Cerebellar cortex (tissue), 1 donor: ENCODE data around the gene GNAO1.

Source experiments
- DNase-seq: peaks from one replicate; pipeline ENCODE4 v3.0.0-alpha.2; 2015; ENCODE audit warnings: low spot score

The GNAO1 gene

DNA sequence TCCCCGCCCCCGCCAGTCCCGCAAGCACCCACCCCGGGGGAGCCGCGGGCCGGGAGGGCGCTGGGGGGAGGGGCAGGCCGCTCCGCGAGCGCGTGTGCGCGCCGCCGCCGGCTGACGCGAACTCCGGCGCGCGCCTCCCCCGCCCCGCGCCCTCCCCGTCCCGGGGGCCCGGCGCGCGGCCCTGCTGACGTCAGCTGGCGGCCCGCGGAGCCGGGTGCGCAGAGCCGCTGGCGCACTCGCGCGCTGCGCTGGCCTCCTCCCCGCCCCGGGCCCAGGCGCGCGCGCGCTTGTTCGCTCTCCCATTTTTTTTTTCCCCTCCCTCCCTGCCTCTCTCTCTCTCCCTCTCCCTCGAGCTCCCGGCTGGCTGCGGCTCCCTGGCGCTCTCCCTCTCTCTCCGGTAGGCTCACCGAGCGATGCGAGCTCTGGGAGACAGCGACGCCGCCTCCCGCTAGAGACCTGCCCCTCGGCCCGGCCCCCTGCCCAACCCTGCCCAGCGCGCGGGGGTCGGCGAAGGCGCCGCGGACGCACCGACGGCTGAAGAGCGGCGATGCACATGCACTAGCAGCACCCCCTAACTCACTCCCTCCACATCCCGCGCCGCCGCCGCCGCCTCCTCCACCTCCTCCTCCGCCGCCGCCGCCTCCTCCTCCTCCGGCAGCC is at the start of gene GNAO1:
TSS of gene GNAO1 (plus strand) at position 334 of the 660 bp plus-strand sequence. CDS start 747 bp downstream, outside the sequence.
- DNase-seq, result peak; percentile 75

DNA sequence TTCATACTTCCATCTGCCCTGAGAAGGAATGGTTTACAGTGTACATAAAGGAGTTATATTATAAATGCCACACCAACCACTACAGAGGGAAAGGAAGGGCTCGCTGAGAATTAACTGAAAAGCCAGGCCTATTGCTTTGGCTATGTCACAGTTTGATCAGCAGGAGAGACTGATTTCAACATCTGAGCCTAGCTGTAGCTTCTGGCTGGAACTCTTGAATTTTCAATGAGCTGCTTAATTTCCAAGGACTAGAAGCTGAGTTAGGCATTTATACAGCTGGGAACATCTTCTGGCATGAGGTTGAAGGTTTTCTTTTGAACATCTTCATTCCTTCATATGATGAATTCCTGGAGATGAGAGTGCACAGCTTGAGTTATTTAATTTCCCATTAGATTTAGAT is 47.6 kb upstream of the GNAO1 start:
- no peak for DNase-seq

DNA sequence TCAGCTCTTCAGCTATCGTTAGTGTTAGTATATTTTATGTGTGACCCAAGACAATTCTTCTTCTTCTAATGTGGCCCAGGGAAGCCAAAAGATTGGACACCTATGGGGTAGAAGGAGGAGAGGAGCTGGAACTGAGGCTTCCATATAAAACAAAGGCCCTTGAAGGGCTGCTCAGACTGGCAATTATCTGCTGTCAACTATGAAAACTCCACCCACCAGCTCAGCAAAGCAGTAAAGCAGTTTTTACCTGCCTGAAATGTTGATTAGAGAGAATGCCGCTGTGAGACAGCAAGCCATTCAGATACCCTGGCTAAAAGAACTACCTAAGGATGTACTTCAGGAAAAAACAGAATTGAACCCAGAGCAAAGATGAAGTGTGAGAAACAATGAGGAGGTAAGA is 45.9 kb upstream of the GNAO1 start:
- no peak for DNase-seq

DNA sequence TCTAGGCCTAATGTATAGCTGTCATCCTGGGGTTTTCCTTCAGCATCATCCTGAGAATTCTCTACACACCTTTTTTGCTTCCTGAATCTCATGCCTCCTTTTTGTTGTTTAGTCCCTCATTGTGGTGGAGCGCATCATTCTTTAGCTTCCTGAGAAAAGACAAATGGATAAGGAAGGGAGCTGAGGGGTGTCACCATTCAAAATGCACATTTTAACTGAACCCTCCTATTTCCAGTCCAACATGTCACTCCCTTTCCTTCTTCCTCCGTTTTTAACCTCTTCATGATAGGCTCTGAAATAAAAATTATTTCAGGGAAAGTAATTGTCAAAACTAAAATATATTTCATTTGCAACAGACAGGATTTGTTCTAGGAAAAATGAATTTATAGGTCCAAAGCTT is 39.7 kb upstream of the GNAO1 start:
- DNase-seq, result no peak

DNA sequence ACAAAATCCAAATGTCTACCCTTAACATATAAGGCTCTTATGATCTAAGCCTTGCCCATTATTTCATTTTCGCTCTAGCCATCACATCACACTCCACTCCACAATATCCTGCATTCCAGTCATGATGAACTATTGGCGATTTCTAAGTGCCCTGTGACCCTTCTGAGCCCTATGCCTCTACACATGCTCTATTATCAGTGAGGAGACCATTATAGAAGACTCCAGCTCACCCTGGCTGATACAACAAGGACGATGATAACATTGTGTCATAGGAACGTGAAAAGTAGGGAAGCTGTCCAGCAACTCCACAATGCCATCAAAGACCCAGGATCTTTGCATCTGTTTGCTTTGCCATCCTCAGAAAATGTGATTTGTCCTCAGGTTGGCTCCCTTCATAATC is 29.6 kb upstream of the GNAO1 start:
- DNase-seq, result no peak

DNA sequence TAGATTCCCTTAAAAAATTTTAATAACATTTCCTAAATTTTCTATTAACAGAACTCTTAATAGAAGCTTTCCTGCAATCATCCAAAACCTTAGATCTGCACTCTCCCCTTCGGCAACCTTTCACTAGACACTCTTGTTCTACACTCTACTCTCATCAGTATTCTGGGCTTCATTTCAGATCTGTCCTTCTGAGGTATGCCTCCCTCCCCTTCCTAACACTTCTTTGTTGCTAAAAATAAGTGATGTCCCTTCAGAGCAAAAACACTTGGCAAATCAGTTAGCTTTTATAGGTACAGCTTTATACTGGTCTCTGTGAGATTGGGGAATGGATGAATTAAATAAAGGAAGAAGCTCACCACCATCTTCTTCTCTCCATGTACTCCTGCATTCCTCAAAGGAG is 28.2 kb upstream of the GNAO1 start:
- DNase-seq, result peak; percentile 59

DNA sequence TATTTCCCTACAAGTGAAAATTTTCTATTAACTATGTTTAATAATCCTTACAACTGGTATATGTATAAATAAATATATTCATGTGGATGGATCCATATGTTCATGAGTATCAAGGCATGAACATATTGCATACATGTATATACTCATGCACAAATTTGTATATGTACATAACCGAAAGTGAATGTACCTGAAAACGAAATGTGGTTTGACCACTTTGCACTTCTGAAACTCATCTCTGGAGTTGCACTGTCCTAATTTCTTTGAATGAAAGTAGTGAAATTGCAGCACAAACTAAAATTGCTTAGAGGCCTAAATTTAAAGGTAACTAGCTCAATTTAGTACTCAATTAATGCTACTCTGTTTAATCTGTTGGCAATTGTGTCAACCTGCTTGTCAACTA is 27.4 kb upstream of the GNAO1 start:
- DNase-seq, result no peak

DNA sequence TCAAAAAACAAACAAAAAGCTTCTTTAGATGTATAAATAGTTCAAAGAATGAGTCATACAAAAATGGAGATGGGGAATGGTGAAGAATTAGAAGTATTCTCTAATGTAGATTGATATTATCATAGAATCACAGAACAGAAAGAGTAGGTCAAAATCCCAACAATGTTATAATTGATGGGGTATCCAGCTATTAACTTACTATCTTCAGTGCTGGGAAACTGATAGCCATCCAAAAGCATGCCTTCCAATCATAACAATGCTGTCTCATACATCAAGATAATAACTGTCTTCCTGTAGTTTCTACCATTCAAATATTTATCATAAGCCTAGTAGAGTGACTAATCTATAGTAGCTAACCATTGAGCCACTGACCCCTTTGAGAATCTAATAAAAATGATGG is 26.7 kb upstream of the GNAO1 start:
- DNase-seq, result no peak

DNA sequence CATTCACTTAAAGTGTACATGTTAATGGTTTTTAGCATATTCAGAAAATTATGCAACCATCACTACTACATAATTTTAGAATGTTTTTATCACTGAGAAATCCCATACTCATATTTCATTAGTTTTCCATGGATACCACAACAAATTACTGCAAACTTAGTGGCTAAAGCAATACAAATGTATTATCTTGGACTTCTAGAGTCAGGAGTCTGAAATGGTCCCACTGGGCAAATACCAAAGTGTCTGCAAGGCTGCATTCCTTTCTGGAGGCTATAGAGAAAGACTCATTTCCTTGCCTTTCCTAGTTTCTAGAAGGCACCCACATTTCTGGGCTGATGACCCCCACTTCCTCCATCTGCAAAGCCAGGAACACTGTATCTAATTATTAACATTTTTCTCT is 16.9 kb upstream of the GNAO1 start:
- no peak for DNase-seq

DNA sequence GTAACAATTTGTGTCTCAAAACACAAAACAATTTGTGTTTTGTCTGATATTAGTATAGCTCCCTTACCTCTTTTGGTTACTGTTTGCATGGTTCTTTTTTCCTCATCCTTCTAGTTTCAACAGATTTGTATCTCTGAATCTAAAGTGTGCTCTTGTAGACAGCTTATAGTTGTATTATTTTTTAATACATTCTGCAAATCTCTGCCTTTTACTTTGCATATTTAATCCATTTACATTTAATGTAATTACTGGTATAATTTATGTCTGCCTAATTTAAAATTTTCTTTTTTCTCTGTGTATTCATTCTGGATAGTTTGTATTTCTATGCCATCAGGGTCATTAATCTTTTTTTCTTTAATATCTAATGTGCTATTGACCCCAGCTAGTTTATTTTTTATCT is 9.9 kb upstream of the GNAO1 start:
- no peak for DNase-seq

DNA sequence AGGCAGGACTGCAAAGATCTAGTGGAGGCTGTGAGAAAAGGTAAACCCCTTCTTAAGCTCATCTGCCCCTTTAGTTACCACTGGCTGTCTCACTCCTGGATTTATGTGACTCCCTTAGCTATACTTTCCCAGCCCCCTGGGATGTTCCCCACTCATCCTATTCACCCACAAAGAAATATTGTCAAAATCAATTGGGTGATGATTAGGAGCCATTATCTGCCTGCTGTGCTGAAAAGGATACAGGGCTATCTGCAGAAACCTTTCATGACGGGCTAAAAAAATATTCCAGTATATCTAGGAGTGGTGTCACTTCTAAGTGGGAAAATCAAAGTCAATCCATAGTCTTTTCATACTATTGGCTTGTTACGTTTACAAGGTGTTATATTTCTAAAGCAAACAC is 8.0 kb upstream of the GNAO1 start:
- DNase-seq, result no peak

DNA sequence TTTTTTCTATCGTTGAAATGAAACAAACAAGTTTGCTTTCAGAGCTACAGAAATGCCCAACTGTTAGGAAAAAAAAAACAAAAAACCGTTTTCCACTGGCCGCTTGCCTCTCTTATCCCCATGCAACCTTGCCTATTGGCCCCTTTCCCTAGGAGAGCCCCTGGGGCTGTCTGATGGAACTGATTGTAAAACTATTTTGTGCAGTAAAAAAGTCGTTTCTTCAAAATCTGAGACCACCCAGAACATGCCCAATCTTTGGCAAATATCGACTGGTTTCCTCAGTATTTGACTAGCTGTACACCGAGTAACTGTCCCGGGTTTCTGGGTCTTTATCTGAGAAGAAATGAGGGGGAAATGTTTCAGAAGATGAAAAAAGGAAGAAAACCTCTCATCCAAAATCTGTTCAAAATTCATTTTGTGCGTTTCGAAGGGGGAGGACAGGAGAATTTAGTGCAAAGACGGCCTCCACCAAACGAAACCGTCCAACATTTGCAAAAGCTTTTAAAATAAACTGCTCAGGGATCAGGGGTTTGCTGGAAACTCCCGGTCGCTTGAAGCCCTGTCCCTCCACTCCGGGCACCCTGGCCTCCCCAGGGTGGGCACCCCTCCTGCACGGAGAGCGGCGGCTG is 1.1 kb upstream of the GNAO1 start:
- DNase-seq, result peak; percentile 61

DNA sequence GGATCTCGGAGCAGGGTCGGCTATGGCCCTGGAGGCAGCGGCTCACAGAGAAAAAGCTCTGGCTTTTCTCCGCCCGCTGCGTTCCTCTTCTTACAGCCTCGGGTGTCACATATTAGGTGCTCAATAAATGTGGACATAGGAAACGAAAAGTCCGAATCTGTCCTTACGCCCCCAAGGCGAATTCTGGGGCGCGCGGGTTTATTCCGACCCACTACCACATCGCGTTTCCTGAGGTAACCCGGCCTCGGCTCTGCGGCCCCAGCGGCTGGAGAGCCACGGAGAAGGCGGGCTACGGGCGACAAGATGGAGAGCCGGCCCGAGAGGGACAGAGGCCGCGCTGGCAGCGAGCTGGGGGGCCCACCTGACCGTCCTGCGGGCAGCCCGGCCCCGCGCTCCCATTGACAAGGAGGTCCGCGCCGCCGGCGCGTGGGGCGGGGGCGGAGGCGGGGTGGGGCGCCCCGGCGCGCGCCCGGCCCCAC is 573 bp upstream of the GNAO1 start:
- DNase-seq, result peak; percentile 37

DNA sequence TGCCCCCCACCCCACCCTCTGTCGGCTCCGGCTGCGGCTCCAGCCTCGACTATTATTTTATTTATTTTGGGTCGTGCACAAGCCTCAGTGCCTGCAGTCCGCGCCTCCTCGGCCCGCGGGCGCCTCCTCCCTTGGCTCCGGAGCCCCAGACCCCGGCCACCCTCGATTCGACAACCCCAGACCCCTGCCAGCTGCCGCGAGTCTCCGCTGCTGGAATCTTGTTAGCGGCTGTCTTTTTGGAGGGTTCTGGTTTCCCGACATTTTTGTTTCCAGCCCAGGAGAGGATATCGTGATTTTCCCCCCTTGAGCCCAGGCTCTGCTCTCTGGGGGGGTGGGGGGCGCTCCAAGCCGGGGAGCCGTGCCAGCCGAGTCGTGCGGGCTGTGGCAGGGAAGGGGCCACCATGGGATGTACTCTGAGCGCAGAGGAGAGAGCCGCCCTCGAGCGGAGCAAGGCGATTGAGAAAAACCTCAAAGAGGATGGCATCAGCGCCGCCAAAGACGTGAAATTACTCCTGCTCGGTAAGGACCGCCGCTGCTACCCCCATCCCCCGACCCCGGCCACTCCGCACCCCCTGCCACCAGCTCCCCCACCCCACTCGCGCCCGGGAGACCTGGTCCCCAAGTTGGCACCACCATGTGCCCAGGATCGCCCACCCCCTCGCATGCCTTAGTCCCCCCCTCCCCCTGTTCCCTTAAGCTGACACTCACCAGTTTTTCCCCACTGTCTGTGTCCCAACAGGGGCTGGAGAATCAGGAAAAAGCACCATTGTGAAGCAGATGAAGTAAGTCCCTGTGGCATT is 746 bp downstream of the GNAO1 start:
- DNase-seq, result no peak

DNA sequence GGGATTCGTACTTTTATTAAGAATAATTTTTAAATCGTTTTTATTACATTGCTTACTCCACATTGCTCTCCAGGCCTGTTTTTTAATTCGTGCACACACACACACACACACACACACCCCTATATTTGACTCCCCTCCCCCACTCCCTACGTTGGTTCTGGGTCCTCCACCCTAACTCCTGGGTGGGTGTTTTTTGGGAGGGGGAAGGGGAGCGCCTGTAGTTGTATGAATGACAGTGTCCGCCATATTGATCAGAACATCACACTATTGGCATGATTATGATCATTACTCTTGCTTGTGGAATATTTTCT is 1.3 kb downstream of the GNAO1 start:
- DNase-seq, result no peak

DNA sequence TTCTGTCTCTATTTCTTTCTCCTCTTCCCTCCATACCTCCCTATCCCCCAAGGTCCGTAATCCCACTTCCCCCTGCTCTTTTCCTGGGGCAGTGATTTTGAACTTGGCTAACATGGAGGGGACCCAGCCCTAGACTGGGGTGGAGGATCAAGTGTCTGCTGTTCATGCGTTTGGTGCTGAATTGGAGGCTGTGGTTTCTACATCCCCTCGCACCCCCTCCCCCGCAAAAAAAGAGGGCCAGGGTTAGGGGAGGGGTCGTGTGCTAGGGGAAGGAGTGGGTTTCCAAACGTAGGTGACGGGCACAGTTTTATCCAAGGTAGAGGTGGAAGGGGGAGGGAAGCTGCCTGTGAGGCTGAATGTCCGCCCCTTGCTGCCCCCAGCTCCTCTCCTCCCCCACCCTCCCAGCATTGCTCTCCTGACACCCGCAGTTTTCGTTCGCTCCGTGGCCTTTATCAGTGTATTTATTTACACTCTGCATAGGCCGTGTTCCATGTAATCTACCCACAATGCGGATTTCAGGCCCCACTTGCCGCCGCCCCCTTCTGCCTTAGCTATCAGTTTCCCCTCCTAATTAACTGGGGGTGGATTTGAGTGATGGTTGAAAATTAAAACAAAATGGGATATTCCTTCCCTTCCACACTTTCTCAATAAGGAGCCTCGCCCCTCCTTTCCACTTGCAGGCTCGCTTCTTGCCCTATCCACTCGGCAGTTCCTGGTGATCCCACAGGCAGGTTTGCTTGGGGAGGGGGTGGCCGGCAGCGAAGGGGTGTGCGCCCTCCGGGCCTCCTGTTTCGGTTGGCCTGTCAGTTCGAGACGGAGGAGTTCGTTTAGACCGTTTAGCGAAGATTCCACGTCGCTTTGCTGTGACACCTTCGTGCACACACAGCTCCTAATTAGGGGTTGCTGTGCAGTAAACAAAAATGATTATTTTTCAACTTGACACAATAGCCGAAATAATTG is 2.0 kb downstream of the GNAO1 start:
- DNase-seq, result peak; percentile 42

DNA sequence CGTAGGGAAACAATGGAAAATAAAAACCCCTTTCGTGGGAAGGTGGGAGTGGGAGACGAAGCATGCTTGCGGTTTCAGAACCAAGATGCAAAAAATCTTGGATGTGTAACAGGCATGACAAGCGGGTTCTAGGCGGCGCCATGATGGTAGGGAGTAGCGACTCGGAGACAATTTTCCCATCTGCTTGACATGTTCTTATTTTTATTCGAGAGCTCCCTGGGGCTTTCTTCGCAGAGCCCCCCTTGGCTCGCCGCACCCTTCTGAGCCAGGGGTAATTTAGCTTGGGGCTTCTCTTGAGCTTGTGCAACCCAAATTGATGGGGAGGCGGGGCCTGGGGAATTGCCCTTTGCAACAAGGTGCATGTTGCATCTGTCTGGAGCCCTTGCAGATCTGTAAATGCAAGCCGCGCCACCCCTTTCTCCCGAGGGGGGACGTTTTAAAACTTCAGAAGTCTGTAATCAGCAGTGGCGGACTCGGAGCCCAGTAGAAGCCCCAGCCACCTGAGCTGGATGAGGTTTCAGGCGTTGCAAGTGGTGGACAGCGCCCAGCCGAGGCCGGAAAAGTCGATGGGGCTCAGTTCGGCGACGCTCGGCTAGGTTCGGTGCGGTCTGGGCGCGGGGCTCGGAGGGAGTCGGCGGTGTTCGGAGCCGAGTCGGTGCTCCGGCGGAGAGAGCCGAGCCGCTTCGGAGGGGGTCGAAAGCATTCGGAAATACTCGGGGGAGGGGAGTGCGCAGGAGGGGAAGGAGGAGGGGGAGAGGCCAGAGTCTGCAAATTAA is 2.9 kb downstream of the GNAO1 start:
- peak; percentile 88 for DNase-seq

DNA sequence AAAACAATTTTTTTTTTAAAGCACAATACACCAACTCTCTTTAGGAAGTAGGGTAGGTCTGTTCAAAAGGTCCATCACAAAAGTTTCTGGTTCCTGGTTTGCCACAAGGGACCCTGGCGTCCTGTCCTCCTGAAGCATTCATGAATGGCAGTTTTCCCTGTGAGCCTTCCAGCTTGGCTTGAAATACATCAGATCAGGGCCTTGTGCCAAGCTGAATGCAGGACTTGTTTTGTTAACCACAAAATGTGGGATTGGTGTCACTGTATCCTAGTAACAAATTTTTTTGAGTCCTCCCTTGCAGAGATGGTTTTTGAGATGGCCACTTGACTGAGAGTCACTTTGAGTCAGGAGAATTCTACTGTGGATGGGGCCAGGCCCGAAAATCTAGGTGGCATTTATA is 3.9 kb downstream of the GNAO1 start:
- peak; percentile 80 for DNase-seq

DNA sequence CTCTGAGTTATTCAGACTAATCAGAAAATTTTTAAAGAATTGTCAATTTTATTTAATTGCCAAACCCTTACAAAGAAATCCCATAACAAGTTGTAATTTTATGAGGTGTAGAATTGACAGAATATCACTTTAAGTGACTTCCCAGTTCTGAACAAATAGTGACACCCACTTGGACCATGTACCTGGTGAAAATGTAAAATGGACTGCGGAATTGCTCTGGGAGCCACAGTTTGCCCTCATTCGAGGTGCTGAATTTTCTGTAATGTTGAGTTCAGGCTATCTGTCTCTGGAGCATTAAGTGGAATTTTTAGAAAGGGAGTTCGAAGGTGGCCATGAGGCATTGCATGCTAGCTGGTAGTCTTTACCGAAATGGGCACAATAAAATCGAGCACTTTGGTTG is 5.1 kb downstream of the GNAO1 start:
- no peak for DNase-seq

DNA sequence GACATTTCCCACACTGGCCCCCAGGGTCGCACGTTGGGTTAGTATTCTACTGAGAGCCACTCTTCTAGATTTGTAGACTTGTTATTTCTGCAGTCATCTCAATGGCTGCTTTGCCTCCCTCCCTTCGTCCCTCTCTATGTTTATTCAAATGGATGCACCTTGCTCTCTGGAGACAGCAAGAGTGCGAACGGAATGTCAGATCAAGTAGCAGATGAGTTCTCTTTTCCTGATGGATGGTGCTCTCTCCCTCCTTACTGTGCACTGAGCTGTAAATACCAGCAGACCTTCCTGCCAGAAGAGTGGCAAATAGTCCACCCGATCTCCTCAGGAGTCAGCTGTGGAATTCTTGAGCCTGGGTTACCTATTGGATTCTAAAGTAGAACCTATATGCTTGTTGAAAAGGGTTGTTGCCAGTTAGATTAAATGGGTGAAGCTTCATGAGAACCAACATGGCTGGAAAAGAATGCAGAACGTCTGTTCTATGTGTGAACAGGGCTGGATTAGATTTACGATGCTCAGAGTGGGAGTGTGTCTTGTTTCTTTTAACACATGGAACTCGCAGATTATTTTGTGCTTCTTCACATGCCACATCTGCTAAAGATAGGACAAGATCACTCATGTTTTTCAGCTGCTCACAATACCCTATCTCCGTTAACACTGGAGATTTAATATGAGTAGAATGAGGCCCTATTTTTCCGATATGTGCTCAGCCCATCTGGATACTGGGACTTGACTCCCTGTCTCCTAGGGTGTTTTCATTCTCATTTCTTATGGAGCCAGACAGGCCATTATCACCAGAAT is 6.1 kb downstream of the GNAO1 start:
- DNase-seq, result peak; percentile 43
